GM19328 (cell line): ENCODE data around the gene EDNRA.
A peak's percentile ranks its signal among the peaks of the same experiment; 100 is the strongest.

Source experiments
- ATAC-seq: cut with Tn5 transposase; IDR thresholded peaks from one replicate; pipeline ENCODE4 v1.9.1; 2021; ENCODE audit warnings: mild to moderate bottlenecking, moderate library complexity; ENCODE audit not compliant: unreplicated experiment

Gene EDNRA

GRCh38 chr4:147494301-147494700 lies 13.4 kb downstream of the EDNRA start:
- no peak for ATAC-seq

GRCh38 chr4:147496500-147496899 lies 15.6 kb downstream of the EDNRA start:
- no peak for ATAC-seq

GRCh38 chr4:147498031-147498660 lies 17.2 kb downstream of the EDNRA start:
- no peak for ATAC-seq

GRCh38 chr4:147508346-147508745 lies 27.4 kb downstream of the EDNRA start:
- ATAC-seq, result no peak

- no peak for ATAC-seq
These were observed 28.5 kb downstream of the EDNRA start for GRCh38 chr4:147509386-147509785.

GRCh38 chr4:147510962-147511668 lies 30.2 kb downstream of the EDNRA start:
- ATAC-seq, result no peak

GRCh38 chr4:147513091-147513490 lies 32.2 kb downstream of the EDNRA start:
- ATAC-seq, result no peak

GRCh38 chr4:147513952-147514351 lies 33.1 kb downstream of the EDNRA start:
- no peak for ATAC-seq

GRCh38 chr4:147515220-147515936 lies 34.5 kb downstream of the EDNRA start:
- ATAC-seq, result no peak

- ATAC-seq, result no peak
These were observed 35.2 kb downstream of the EDNRA start for GRCh38 chr4:147516133-147516532.

- no peak for ATAC-seq
These were observed 37.2 kb downstream of the EDNRA start for GRCh38 chr4:147518086-147518485.

GRCh38 chr4:147518846-147519767 lies 38.2 kb downstream of the EDNRA start:
- peak; percentile 91 for ATAC-seq

GRCh38 chr4:147524601-147525000 lies 43.7 kb downstream of the EDNRA start:
- no peak for ATAC-seq

- ATAC-seq, result no peak
These were observed 44.8 kb downstream of the EDNRA start for GRCh38 chr4:147525494-147526271.

GRCh38 chr4:147526272-147526654 lies 45.4 kb downstream of the EDNRA start:
- no peak for ATAC-seq

- no peak for ATAC-seq
These were observed 47.2 kb downstream of the EDNRA start for GRCh38 chr4:147528054-147528453.

GRCh38 chr4:147530134-147530533 lies 49.2 kb downstream of the EDNRA start:
- no peak for ATAC-seq

GRCh38 chr4:147530723-147531122 lies 49.8 kb downstream of the EDNRA start:
- ATAC-seq, result no peak

GRCh38 chr4:147532896-147533295 lies 52.0 kb downstream of the EDNRA start:
- ATAC-seq, result no peak

GRCh38 chr4:147533331-147533730 lies 52.4 kb downstream of the EDNRA start:
- ATAC-seq, result no peak
